Fibroblast of the aortic adventitia (primary cell): ENCODE results near the gene JAKMIP1. TPM values are rescaled to one million over a fixed set of nuclear protein-coding genes. Genes with fewer than 3 reads are reported as not detected.

Experiments
- DNase-seq: peaks from one replicate; pipeline ENCODE4 v3.0.0-alpha.2; 2010; ENCODE audit warnings: low read depth
- H3K4me3 ChIP-seq: 2 replicates; pipeline ENCODE4 v1.5.1; 2011; ENCODE audit warnings: low read depth, mild to moderate bottlenecking, control low read depth, low read length, moderate library complexity
- CTCF ChIP-seq: IDR thresholded peaks from 2 replicates; pipeline ENCODE4 v1.5.1; 2011; ENCODE audit warnings: mild to moderate bottlenecking, low read length, control low read depth, inconsistent platforms; ENCODE audit not compliant: insufficient read depth
- total RNA-seq: library from RNA; depleted of rRNA; stranded (reverse); fragments of >200 nt; gene quantifications from 2 replicates; pipeline ENCODE4 v1.2.3, GENCODE V29; 2012; ENCODE audit warnings: low replicate concordance

The JAKMIP1 gene
- total RNA-seq, 1 donor: not detected

- H3K4me3 ChIP-seq: no peak overlapping the region
- no peak for TF ChIP-seq CTCF
- DNase-seq: no peak
These were observed 8.1 kb upstream of the JAKMIP1 start for GRCh38 chr4:6208416-6208815.

- no peak for TF ChIP-seq CTCF
These were observed 7.3 kb upstream of the JAKMIP1 start for GRCh38 chr4:6207602-6208001.

GRCh38 chr4:6206771-6207290 lies 6.5 kb upstream of the JAKMIP1 start:
- TF ChIP-seq CTCF: no peak
- H3K4me3 ChIP-seq: no peak overlapping the region
- no peak for DNase-seq

More at GRCh38 chr4:6207602-6208001, 7.3 kb upstream of the JAKMIP1 start:
- no peak for DNase-seq
- H3K4me3 ChIP-seq: no peak overlapping the region

DNA sequence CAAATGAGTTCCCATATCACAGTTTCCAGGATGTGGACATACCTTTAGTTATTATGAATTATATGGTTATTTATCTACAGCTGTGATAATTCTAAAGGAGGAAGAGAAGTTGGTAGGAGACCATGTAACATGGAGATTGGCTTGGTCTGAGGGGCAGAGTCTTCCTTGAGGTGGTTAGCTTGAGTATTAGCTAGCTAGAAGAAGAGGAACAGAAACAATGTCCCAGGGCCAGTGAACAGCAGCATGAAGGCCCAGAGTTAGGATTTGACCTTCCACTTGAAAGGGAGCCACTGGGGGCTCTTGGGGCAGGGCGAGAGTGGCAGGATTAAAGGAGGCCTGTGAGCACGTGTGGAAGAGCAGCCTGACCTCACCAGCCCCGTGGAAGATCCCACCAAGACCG lies 5.6 kb upstream of the JAKMIP1 start:
- DNase-seq: no peak
- TF ChIP-seq CTCF: no peak
- no peak overlapping the region for H3K4me3 ChIP-seq

DNA sequence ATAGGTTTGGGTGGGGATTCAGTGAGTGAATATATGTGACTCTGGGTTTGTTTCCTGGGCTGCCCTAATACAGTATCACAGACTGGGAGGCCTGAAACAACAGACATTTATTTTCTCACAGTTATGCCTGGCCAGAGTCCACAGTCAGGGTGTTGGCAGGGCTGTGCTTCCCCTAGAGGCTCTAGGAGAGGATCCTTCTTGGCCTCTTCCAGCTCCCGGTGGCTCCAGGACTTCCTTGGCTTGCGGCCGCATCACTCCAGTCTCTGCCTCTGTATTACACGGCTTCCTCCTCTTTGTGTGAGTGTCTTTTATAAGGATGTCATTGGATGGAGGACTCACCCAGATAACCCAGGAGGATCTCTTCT lies 5.2 kb upstream of the JAKMIP1 start:
- no peak for TF ChIP-seq CTCF
- no peak for DNase-seq
- no peak overlapping the region for H3K4me3 ChIP-seq

- DNase-seq: no peak
- TF ChIP-seq CTCF: no peak
These were observed 4.7 kb upstream of the JAKMIP1 start for GRCh38 chr4:6204871-6205566.

GRCh38 chr4:6204098-6204497 lies 3.7 kb upstream of the JAKMIP1 start:
- H3K4me3 ChIP-seq: no peak overlapping the region
- TF ChIP-seq CTCF: no peak

More at GRCh38 chr4:6204871-6205566, 4.7 kb upstream of the JAKMIP1 start:
- H3K4me3 ChIP-seq: no peak overlapping the region

More at GRCh38 chr4:6204098-6204497, 3.7 kb upstream of the JAKMIP1 start:
- DNase-seq: no peak
